ENCODE data around the gene SMIM28. TPM values are rescaled to one million over a fixed set of nuclear protein-coding genes. Genes with fewer than 3 reads are reported as not detected.

The SMIM28 gene
- total RNA-seq, 1 donor from 2014 or later: not detected

DNA sequence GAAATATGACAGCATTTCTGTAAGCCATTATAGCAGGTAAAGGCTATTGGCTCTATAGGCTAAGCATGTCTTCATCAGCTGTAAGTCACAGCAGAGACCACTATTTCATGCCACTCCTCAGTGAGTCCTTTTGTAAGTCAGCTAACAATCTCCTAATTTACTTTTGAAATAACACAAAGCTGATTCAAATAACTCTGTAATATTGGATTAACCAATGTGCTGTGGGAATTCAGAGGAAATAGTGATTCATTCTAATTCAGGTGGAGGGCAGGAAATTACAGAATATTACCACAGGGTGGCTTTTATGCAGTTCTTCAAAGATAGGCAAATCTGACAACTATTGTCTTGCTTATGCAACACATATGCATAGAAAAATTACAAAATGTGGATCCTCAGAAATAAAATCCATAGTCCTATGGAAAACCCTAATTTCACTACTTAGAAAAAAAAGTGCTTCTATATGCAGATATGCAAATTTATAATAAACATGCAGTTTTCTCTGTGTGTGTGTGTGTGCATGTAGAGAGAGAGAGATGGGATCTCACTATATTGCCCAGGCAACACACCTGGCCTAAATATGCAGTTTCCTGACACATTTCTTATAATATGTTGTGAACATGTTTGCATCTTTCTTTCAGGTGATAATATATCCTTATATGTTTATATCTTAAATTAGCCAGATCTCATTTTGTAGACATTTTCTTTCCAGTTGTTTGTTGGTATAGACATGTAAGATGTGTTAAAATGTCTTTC is 4.8 kb upstream of the SMIM28 start:
- H3K4me3 ChIP-seq (ENCODE audit: low read length in 3 of 3): no peak overlapping the region
- H3K27ac ChIP-seq (ENCODE audit: low read depth, low read length): no peak overlapping the region
- no peaks in the 10 kb centered on the region for H3K4me1 ChIP-seq (ENCODE audit: control insufficient read depth in 3 of 3, insufficient read depth in 3 of 3, low read length in 3 of 3)
- H3K27me3 ChIP-seq (ENCODE audit: control insufficient read depth in 3 of 3, insufficient read depth in 3 of 3, low read length in 3 of 3): no peaks in the 10 kb centered on the region
- no peaks in the 10 kb centered on the region for H3K36me3 ChIP-seq (ENCODE audit: control insufficient read depth in 3 of 3, insufficient read depth in 3 of 3, low read length in 3 of 3)
- no peak overlapping the region for H3K9ac ChIP-seq (ENCODE audit: low read depth in 1 of 3, low read length in 3 of 3)
- H3K9me3 ChIP-seq (ENCODE audit: control insufficient read depth in 3 of 3, low read length in 3 of 3): no peaks in the 10 kb centered on the region

GRCh38 chr6:138374230-138374629 is 3.5 kb upstream of the SMIM28 start:
- H3K4me1 ChIP-seq (ENCODE audit: control insufficient read depth in 3 of 3, insufficient read depth in 3 of 3, low read length in 3 of 3): no peaks in the 10 kb centered on the region
- H3K9ac ChIP-seq (ENCODE audit: low read depth in 1 of 3, low read length in 3 of 3): no peak overlapping the region
- H3K27me3 ChIP-seq (ENCODE audit: control insufficient read depth in 3 of 3, insufficient read depth in 3 of 3, low read length in 3 of 3): no peaks in the 10 kb centered on the region
- no peaks in the 10 kb centered on the region for H3K9me3 ChIP-seq (ENCODE audit: control insufficient read depth in 3 of 3, low read length in 3 of 3)
- H3K4me3 ChIP-seq (ENCODE audit: low read length in 3 of 3): no peak overlapping the region
- no peak overlapping the region for H3K27ac ChIP-seq (ENCODE audit: low read depth, low read length)
- H3K36me3 ChIP-seq (ENCODE audit: control insufficient read depth in 3 of 3, insufficient read depth in 3 of 3, low read length in 3 of 3): no peaks in the 10 kb centered on the region

- Histone ChIP-seq H3K4me1 (ENCODE audit: control insufficient read depth in 3 of 3, insufficient read depth in 3 of 3, low read length in 3 of 3) (no peaks in the 10 kb centered on the region), H3K9ac (ENCODE audit: low read depth in 1 of 3, low read length in 3 of 3) (no peak overlapping the region), H3K9me3 (ENCODE audit: control insufficient read depth in 3 of 3, low read length in 3 of 3) (no peaks in the 10 kb centered on the region), H3K27ac (ENCODE audit: low read depth, low read length) (no peak overlapping the region), H3K27me3 (ENCODE audit: control insufficient read depth in 3 of 3, insufficient read depth in 3 of 3, low read length in 3 of 3) (no peaks in the 10 kb centered on the region), H3K36me3 (ENCODE audit: control insufficient read depth in 3 of 3, insufficient read depth in 3 of 3, low read length in 3 of 3) (no peaks in the 10 kb centered on the region), H3K4me3 (ENCODE audit: low read length in 3 of 3) (no peak overlapping the region)
These were observed 2.9 kb upstream of the SMIM28 start for GRCh38 chr6:138374815-138375214.

GRCh38 chr6:138377042-138377441 is 663 bp upstream of the SMIM28 start:
- H3K4me1 ChIP-seq (ENCODE audit: control insufficient read depth in 3 of 3, insufficient read depth in 3 of 3, low read length in 3 of 3): no peaks in the 10 kb centered on the region
- H3K9me3 ChIP-seq (ENCODE audit: control insufficient read depth in 3 of 3, low read length in 3 of 3): no peaks in the 10 kb centered on the region
- H3K27me3 ChIP-seq (ENCODE audit: control insufficient read depth in 3 of 3, insufficient read depth in 3 of 3, low read length in 3 of 3): no peaks in the 10 kb centered on the region
- H3K9ac ChIP-seq (ENCODE audit: low read depth in 1 of 3, low read length in 3 of 3): no peak overlapping the region
- H3K4me3 ChIP-seq (ENCODE audit: low read length in 3 of 3): no peak overlapping the region
- no peak overlapping the region for H3K27ac ChIP-seq (ENCODE audit: low read depth, low read length)
- H3K36me3 ChIP-seq (ENCODE audit: control insufficient read depth in 3 of 3, insufficient read depth in 3 of 3, low read length in 3 of 3): no peaks in the 10 kb centered on the region

DNA sequence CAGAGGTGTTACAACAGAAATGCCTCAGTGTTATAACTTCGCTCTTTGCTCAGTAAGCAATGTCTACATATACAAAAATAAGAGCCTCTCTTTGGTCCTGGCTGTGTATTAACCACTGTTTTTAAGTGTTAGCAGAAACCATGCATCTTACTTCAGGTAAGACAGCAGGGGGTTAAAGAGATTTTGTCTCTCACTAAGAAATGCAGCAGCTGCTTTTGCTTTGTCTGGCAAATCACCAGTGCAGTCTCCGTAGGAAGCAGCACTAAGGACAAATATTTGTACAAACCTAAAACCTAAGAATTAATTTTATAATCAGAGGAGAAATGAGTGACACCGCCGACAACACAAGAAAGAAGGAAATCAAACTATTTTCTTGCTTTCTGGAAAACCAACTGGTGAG is 758 bp downstream of the SMIM28 start:
- Histone ChIP-seq H3K4me3 (ENCODE audit: low read length in 3 of 3) (no peak overlapping the region), H3K9ac (ENCODE audit: low read depth in 1 of 3, low read length in 3 of 3) (no peak overlapping the region), H3K36me3 (ENCODE audit: control insufficient read depth in 3 of 3, insufficient read depth in 3 of 3, low read length in 3 of 3) (no peaks in the 10 kb centered on the region)

GRCh38 chr6:138382498-138383265 is 5.0 kb downstream of the SMIM28 start:
- H3K9me3 ChIP-seq (ENCODE audit: control insufficient read depth in 3 of 3, low read length in 3 of 3): no peaks in the 10 kb centered on the region
- no peak overlapping the region for H3K9ac ChIP-seq (ENCODE audit: low read depth in 1 of 3, low read length in 3 of 3)
- no peak overlapping the region for H3K27ac ChIP-seq (ENCODE audit: low read depth, low read length)
- H3K4me3 ChIP-seq (ENCODE audit: low read length in 3 of 3): no peak overlapping the region
- H3K36me3 ChIP-seq (ENCODE audit: control insufficient read depth in 3 of 3, insufficient read depth in 3 of 3, low read length in 3 of 3): no peaks in the 10 kb centered on the region
- no peaks in the 10 kb centered on the region for H3K4me1 ChIP-seq (ENCODE audit: control insufficient read depth in 3 of 3, insufficient read depth in 3 of 3, low read length in 3 of 3)
- no peaks in the 10 kb centered on the region for H3K27me3 ChIP-seq (ENCODE audit: control insufficient read depth in 3 of 3, insufficient read depth in 3 of 3, low read length in 3 of 3)

More for the DNA sequence above, 758 bp downstream of the SMIM28 start:
- no peaks in the 10 kb centered on the region for H3K27me3 ChIP-seq (ENCODE audit: control insufficient read depth in 3 of 3, insufficient read depth in 3 of 3, low read length in 3 of 3)
- H3K27ac ChIP-seq (ENCODE audit: low read depth, low read length): no peak overlapping the region
- H3K9me3 ChIP-seq (ENCODE audit: control insufficient read depth in 3 of 3, low read length in 3 of 3): no peaks in the 10 kb centered on the region
- no peaks in the 10 kb centered on the region for H3K4me1 ChIP-seq (ENCODE audit: control insufficient read depth in 3 of 3, insufficient read depth in 3 of 3, low read length in 3 of 3)

DNA sequence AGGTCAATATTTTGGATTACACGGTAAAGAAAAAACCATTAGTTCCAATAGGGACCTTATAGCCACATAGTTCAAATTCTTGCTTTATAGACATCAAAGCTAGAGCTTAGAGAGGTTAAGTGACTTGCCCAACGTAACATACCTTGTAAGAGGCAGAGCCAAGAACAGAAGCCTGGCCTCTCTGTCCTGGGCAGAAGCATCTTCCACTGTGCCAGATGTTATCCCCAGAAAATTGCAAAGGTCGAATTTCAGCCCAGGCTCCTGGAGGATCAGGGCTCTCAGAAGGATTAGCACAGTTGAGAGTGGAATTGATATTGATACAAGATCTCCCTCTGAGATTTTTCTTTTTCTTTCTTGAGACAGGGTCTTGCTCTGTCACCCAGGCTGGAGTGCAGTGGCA is 6.1 kb downstream of the SMIM28 start:
- Histone ChIP-seq H3K9ac (ENCODE audit: low read depth in 1 of 3, low read length in 3 of 3) (no peak overlapping the region), H3K36me3 (ENCODE audit: control insufficient read depth in 3 of 3, insufficient read depth in 3 of 3, low read length in 3 of 3) (no peaks in the 10 kb centered on the region), H3K4me1 (ENCODE audit: control insufficient read depth in 3 of 3, insufficient read depth in 3 of 3, low read length in 3 of 3) (no peaks in the 10 kb centered on the region), H3K9me3 (ENCODE audit: control insufficient read depth in 3 of 3, low read length in 3 of 3) (no peaks in the 10 kb centered on the region), H3K27me3 (ENCODE audit: control insufficient read depth in 3 of 3, insufficient read depth in 3 of 3, low read length in 3 of 3) (no peaks in the 10 kb centered on the region), H3K27ac (ENCODE audit: low read depth, low read length) (no peak overlapping the region), H3K4me3 (ENCODE audit: low read length in 3 of 3) (no peak overlapping the region)

- H3K9me3 ChIP-seq (ENCODE audit: control insufficient read depth in 3 of 3, low read length in 3 of 3): no peaks in the 10 kb centered on the region
- no peaks in the 10 kb centered on the region for H3K4me1 ChIP-seq (ENCODE audit: control insufficient read depth in 3 of 3, insufficient read depth in 3 of 3, low read length in 3 of 3)
- no peak overlapping the region for H3K9ac ChIP-seq (ENCODE audit: low read depth in 1 of 3, low read length in 3 of 3)
- no peaks in the 10 kb centered on the region for H3K27me3 ChIP-seq (ENCODE audit: control insufficient read depth in 3 of 3, insufficient read depth in 3 of 3, low read length in 3 of 3)
- no peak overlapping the region for H3K4me3 ChIP-seq (ENCODE audit: low read length in 3 of 3)
- H3K36me3 ChIP-seq (ENCODE audit: control insufficient read depth in 3 of 3, insufficient read depth in 3 of 3, low read length in 3 of 3): no peaks in the 10 kb centered on the region
- no peak overlapping the region for H3K27ac ChIP-seq (ENCODE audit: low read depth, low read length)
These were observed 9.2 kb downstream of the SMIM28 start for GRCh38 chr6:138386897-138387296.

DNA sequence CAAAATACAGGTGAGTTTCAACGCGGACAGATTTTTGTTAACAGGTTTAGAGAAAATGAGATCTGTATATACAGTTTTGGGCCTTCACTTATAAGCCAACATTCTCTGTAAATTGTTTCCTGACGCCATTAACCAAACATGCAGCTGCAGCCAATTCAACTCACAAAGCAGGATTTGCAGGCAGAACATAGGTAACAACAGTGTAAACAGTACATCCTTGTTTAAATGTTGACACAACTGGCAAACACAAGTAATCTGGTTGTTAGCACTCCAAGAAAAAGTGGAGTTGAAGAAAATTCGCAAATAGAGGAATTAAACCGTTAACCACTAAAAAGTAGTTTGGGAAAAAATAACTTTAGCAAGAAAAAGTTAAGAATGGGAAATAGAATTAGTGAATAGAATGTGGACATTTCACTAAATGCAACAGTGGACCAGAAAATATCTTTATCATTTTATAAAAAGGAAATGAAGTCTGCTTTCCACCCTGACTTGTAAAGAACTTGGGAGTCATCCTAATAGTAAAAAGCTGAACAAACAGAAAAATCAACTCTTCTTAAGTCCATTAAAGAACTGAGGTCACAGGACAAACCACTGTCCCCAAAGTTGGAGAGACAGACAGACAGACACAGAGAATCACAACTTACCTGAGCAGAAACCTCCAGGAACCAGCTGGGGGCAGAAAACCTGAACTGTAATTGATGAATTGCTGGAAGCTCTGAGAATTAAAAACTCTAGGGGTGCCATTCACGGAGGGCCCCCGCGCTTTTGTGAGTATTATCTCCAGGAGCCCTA is 10.1 kb downstream of the SMIM28 start:
- Histone ChIP-seq H3K9ac (ENCODE audit: low read depth in 1 of 3, low read length in 3 of 3) (no peak overlapping the region), H3K4me3 (ENCODE audit: low read length in 3 of 3) (no peak overlapping the region), H3K27me3 (ENCODE audit: control insufficient read depth in 3 of 3, insufficient read depth in 3 of 3, low read length in 3 of 3) (no peaks in the 10 kb centered on the region)

DNA sequence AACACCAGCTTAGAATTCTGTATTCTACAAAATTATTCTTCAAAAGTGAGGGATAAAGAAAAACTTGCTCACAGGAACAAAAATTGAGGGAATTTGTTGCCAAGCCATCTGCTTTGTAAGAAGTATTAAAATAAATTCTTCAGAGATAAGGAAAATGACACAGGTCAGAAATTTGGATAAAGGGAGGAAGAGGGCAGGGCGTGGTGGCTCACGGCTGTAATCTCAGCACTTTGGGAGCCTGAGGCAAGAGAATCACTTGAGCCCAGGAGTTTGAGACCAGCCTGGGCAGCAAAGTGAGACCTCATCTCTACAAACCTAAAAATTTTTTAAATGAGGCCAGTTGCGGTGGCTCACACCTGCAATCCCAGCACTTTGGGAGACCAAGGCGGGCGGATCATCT is 11.8 kb downstream of the SMIM28 start:
- Histone ChIP-seq H3K27me3 (ENCODE audit: control insufficient read depth in 3 of 3, insufficient read depth in 3 of 3, low read length in 3 of 3) (no peaks in the 10 kb centered on the region), H3K4me1 (ENCODE audit: control insufficient read depth in 3 of 3, insufficient read depth in 3 of 3, low read length in 3 of 3) (no peaks in the 10 kb centered on the region), H3K9me3 (ENCODE audit: control insufficient read depth in 3 of 3, low read length in 3 of 3) (no peaks in the 10 kb centered on the region), H3K4me3 (ENCODE audit: low read length in 3 of 3) (no peak overlapping the region), H3K36me3 (ENCODE audit: control insufficient read depth in 3 of 3, insufficient read depth in 3 of 3, low read length in 3 of 3) (no peaks in the 10 kb centered on the region), H3K27ac (ENCODE audit: low read depth, low read length) (no peak overlapping the region), H3K9ac (ENCODE audit: low read depth in 1 of 3, low read length in 3 of 3) (no peak overlapping the region)

More for the DNA sequence above, 10.1 kb downstream of the SMIM28 start:
- no peak overlapping the region for H3K27ac ChIP-seq (ENCODE audit: low read depth, low read length)
- no peaks in the 10 kb centered on the region for H3K36me3 ChIP-seq (ENCODE audit: control insufficient read depth in 3 of 3, insufficient read depth in 3 of 3, low read length in 3 of 3)
- no peaks in the 10 kb centered on the region for H3K4me1 ChIP-seq (ENCODE audit: control insufficient read depth in 3 of 3, insufficient read depth in 3 of 3, low read length in 3 of 3)
- H3K9me3 ChIP-seq (ENCODE audit: control insufficient read depth in 3 of 3, low read length in 3 of 3): no peaks in the 10 kb centered on the region

Data from skeletal muscle tissue (tissue), 4 donors.